Esophagus muscularis mucosa (tissue), 4 donors: ENCODE results near the gene LRRC71.

Experiments used
- EP300 ChIP-seq: sonication (generic); formaldehyde crosslinking; IDR thresholded peaks from one replicate; pipeline ENCODE4 v1.6.1; 2017; ENCODE audit warnings: antibody characterized with exemption
- POLR2A ChIP-seq: fragments of 450-650 bp; IDR thresholded peaks from one replicate; pipeline ENCODE4 v1.6.1; 2017; ENCODE audit warnings: antibody characterized with exemption, moderate library complexity, mild to moderate bottlenecking, low read depth
- POLR2AphosphoS5 ChIP-seq, 2 donors: sonication (generic); formaldehyde crosslinking; IDR thresholded peaks; one replicate each; pipeline ENCODE4 v1.6.1; 2017; ENCODE audit warnings: antibody characterized with exemption in 2 of 2
- TF ChIP-seq, protein P1 (sequence below), 3 experiments: fragments of 200-600 bp in 2 of 3; fragments of 450-650 bp in 1 of 3; sonication (generic) in 2 of 3; IDR thresholded peaks; one replicate each; pipeline ENCODE4 v1.5.1; 2017 to 2019; ENCODE audit warnings: antibody characterized with exemption in 3 of 3, mild to moderate bottlenecking in 2 of 3, moderate library complexity in 1 of 3

DNA sequence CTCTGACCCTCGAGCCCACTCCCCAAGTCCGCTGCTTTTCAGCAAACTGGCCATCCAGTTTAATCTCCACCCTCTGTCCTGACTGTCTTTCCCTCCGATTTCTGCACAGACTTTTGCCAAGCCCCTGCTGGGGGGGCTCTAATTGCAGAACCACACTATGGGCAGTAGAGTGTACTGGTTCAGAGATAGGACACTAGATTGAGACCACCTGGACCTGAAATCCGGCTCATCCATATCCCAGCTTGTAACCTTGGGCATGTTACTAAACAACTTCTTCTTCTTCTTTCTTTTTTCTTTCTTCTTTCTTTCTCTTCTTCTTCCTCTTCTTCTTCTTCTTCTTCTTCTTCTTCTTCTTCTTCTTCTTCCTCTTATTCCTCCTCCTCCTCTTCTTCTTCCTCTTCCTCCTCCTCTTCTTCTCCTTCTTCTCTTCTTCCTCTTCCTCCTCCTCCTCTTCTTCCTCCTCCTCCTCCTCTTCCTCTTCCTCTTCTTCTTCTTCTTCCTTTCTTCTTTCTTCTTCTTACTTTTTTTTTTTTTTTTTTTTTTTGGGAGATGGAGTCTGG is 7.7 kb downstream of the LRRC71 start:
- TF ChIP-seq, protein P1, sequence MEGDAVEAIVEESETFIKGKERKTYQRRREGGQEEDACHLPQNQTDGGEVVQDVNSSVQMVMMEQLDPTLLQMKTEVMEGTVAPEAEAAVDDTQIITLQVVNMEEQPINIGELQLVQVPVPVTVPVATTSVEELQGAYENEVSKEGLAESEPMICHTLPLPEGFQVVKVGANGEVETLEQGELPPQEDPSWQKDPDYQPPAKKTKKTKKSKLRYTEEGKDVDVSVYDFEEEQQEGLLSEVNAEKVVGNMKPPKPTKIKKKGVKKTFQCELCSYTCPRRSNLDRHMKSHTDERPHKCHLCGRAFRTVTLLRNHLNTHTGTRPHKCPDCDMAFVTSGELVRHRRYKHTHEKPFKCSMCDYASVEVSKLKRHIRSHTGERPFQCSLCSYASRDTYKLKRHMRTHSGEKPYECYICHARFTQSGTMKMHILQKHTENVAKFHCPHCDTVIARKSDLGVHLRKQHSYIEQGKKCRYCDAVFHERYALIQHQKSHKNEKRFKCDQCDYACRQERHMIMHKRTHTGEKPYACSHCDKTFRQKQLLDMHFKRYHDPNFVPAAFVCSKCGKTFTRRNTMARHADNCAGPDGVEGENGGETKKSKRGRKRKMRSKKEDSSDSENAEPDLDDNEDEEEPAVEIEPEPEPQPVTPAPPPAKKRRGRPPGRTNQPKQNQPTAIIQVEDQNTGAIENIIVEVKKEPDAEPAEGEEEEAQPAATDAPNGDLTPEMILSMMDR (IDR thresholded peaks at IDR 0.05): no peak
- TF ChIP-seq POLR2A (no peak), POLR2AphosphoS5 (IDR thresholded peaks at IDR 0.05) (no peak), EP300 (no peak)
